GM21447 (cell line): ENCODE measurements around the gene KDM4C.
"Not testable (repeated sequence)": the region's sequence is repeated elsewhere in the genome, so short reads cannot be mapped to it uniquely, and the experiment has no call there.

Experiments
- ATAC-seq: cut with Tn5 transposase; IDR thresholded peaks from one replicate; pipeline ENCODE4 v1.9.1; 2021; ENCODE audit not compliant: unreplicated experiment

KDM4C gene

DNA sequence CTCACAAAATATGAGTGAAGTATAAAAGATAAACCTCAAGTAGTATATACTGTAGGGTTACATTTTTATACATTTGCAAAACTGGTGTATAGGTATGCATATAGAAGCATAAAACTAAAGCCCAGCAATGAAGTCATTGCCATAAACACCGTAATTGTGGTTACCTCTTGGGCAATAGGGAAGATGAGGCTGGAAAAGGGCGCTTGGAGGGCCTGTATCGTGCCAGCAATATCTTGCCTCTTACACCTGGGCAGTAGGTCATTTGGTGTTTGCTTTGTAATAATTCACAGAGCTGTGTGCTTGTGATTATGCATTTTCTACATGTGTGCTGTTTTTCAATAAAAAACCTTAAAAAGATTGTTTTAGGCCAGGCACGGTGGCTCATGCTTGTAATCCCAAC is 45.2 kb downstream of the KDM4C start:
- ATAC-seq = no peak

- ATAC-seq = no peak
Measured at GRCh38 chr9:6805532-6805931, 47.8 kb downstream of the KDM4C start.

DNA sequence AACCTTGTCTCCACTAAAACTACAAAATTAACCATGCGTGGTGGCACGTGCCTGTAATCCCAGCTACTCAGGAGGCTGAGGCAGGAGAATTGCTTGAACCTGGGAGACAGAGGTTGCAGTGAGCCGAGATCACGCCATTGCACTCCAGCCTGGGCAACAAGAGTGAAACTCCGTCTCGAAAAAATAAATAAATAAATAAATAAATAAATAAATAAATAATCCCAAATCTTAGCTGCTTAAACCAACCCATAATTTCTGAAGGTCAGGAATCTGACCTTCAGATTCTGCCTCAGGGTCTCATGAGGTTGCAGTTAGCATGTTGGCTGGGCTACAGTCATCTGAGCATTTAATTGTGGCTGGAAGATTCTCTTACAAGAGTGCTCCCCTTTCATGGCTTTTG is 48.5 kb downstream of the KDM4C start:
- not testable (repeated sequence) for ATAC-seq

DNA sequence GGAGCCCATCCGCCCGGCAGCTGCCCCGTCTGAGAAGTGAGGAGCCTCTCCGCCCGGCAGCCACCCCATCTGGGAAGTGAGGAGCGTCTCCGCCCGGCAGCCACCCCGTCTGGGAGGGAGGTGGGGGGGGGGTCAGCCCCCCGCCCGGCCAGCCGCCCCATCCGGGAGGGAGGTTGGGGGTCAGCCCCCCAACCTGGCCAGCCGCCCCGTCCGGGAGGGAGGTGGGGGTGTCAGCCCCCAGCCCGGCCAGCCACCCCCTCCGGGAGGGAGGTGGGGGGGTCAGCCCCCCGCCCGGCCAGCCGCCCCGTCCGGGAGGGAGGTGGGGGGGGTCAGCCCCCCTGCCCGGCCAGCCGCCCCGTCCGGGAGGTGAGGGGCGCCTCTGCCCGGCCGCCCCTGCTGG is 49.9 kb downstream of the KDM4C start:
- ATAC-seq = not testable (repeated sequence)

DNA sequence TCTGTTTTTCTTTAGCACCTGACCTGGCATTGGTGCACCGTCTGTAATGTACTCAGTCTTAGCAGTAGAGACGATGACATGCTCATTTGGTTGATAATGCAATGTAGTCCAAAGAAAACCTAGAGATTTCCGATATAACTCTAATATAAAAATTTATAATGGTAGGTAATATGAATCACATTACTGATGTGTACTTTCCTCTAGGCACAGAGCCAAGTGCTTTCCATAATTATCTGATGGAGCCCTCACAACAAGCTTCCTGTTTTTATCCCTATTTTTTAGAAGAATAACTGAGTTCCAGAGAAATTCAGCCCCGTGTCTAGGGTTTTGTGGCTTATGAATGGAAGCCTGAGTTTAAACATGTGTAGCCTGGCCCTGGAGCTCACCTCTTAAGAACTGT is 53.7 kb downstream of the KDM4C start:
- ATAC-seq = no peak

DNA sequence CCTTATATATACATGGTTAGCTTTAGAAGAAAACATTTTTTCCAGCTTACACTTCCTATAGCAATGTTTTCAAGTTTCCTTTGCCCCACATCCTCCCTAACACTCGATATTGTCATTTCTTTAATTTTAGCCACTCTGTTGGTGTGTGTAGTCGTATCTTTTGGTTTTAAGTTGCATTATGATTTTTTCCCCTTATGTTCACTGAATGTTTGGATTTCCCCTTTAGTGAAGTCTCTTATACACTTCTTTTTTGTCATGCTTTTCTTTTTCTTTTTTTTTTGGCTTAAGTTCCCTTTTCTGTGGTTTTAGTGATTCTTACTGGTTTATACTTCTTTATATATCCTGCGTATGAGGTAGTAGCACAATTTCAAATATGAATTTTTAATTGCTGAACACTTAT is 58.8 kb downstream of the KDM4C start:
- no peak for ATAC-seq

GRCh38 chr9:6818292-6818922 is 60.6 kb downstream of the KDM4C start:
- ATAC-seq = no peak

DNA sequence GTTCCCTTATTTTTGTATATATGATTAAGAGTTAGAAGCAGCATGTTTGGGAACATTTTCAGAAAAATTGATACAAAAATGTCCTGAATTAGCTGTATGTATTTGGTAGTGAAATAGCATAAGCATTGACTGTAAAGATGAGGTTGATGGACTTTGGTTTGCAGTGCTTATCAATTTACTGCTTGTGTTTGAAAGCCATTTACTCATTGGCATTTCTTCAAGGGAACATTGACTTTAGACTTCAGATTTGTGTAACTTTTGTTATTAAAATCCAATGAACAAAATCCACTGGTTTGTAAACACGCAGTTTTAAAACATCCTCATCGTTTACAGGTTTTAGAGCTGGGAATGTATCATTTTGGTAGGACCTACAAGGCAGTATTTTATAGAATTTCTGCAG is 61.3 kb downstream of the KDM4C start:
- no peak for ATAC-seq

- ATAC-seq = no peak
Measured at GRCh38 chr9:6819529-6819928, 61.8 kb downstream of the KDM4C start.

DNA sequence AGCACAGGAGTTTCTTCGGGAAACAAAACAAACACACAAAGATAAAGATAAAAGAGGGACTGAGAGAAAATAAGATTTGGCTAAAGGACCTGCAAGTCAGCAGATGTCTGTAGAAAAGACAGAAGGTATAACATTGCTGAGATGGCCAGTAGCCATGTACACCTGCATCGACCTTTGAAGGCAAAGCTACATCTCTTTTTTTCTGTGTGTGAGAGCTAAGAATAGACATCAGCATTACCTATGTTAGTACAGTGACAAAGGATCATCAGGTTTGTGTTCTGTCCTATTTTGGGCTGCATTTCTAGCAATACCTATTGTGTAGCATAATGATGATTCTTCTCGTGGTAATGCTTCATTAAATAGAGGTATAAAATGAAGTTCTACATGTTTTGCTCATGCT is 64.9 kb downstream of the KDM4C start:
- ATAC-seq = no peak

DNA sequence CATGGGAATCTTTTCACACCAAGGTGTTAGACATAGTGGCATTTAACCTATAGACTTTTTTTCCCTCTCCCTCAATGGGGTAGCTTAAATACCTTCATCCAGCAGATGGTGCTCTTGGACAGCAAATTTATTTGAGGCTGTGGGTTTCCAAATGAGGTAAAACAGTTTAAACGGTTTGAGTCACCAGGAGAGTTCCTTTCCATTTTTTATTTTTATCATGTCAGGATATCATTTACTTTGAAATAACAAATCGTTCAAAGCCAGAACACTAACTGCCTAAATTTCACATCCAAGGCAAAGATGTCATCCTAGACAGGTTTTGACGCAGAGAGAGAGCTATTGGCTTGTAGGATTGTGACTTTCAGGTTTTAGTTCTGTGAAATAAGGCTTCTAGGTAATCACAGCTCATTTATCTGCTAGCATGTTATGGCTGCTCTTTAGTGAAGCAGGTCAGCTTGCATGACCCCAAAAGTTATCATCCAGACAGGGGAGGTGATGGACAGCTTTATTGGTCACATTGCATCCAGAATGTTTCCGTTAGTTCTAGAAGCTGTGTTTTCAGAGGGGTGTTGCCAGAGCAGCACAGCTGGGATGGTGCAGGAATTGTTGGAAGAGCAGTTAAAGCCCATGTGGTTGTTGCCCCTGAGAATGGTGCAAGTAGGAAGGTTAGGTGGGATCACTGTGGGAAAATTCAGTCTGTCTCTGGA is 69.8 kb downstream of the KDM4C start:
- no peak for ATAC-seq

DNA sequence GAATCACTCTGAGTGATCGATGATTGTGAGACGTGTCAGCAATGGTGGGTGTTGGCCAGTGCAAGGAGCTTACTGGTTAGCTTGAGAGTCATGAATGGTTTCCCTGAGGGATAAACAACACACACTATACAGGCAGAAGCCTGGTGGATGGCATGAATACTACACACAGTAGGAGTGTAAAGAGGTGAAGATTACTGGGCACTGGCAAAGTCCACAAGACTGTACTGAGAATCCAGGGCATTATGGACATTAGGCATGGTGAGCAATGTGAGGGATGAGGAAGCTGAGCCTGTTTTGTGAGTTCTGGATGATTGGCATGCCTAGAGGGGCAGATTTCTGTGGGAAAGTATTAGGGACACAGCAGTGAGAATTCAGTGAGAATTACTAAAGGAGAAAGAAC is 71.3 kb downstream of the KDM4C start:
- no peak for ATAC-seq

DNA sequence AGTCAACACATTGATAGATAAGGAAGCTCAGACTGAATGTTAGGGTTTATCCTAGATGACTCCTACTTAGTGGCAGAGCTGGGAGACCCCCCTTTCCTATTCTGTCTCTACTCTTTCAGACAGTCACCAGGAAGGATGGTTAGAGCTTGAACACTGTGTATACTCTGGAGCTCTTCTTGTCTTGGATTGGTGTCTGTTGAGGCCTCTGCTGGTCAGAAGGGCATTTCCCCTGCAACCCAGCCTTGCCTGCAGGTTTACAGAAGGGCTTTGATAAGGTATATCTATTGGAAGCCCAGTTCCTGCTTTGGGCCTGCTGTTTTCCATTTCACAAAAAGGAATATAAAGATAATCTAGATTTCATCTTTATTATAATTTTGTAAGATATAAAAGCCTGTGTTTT is 71.8 kb downstream of the KDM4C start:
- ATAC-seq = no peak

DNA sequence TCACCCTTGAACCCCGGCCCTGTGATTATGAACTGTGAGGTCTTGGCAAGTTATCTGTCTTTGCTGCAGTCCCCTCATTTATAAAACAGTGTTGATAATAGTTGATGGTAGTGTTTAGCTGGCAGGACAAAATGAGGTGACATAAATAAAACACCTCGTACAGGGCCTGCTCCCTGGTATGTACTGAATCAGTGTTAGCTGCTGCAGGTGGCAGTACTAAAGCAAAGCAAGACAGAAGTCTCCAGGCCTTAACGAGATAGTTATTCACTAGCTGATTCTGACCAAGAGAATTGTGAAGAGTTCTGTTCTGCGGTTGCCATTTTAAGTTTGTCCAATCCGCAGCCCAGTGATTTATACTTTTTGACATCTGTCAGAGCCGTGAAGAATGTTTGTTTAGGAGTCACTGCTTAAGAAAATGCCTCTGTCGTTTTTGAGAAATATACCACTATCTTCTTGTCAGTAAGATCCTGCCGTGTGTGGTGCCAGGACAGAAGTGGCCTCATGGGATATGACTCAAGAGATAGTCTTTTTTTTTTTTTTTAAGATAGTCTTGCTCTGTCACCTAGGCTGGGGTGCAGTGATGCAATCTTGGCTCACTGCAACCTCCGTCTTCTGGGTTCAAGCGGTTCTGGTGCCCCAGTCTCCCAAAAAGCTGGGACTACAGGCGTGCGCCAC is 75.9 kb downstream of the KDM4C start:
- ATAC-seq = no peak

DNA sequence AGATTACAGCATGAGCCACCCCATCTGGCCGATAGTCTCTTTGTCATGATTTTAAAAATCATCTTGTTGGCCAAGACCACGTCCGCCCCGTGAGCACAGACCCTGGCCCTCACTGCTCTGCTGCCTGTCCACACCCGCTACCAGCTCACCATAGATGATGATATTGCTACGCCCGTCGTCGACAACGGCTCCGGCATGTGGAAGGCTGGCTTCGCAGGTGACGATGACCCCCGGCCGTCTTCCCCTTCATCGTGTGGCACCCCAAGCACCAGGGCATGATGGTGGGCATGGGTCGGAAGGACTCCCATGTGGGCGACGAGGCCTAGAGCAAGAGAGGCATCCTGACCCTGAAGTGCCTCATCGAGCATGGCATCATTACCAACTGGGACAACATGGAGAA is 76.5 kb downstream of the KDM4C start:
- ATAC-seq = no peak

GRCh38 chr9:6838158-6838557 is 80.4 kb downstream of the KDM4C start:
- no peak for ATAC-seq

DNA sequence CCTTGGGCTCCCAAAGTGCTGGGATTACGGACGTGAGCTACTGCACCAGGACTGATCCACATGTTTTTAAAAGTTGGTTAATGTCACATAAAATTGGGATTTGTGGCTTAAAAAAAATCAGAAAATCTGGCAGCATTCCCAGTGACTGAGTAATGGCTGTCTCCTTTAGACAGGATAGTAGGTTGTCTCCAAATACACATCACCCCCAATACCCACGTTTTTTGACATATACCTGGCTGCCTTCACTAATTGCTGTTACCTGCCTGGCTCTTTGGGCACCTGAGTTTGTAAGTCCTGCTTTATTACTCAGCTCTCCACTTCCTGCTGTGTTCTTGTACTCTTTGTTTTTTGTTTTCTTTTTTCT is 84.8 kb downstream of the KDM4C start:
- ATAC-seq = no peak

DNA sequence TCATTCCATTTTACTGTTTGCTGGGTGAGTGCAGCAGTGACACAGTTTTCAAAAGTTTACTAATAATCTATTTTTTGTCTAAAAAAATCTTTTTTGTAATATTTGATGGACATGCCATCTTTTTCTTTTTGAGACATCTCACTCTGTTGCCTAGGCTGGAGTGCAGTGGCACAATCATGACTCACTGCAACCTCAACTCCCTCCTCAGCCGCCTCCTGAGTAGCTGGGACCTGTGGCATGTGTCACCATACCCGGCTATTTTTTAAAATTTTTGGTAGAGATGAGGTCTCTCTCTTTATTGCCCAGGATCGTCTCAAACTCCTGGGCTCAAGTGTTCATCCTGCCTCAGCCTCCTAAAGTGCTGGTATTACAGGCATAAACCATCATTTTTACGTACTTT is 86.0 kb downstream of the KDM4C start:
- no peak for ATAC-seq

- ATAC-seq = no peak
Measured at GRCh38 chr9:6844267-6844666, 86.5 kb downstream of the KDM4C start.

GRCh38 chr9:6845128-6845826 is 87.5 kb downstream of the KDM4C start:
- no peak for ATAC-seq

GRCh38 chr9:6845880-6846279 is 88.1 kb downstream of the KDM4C start:
- ATAC-seq = no peak
